HG02885 (cell line): ENCODE data around the gene POLR2F.
"Not testable (repeated sequence)": the region's sequence is repeated elsewhere in the genome, so short reads cannot be mapped to it uniquely, and the experiment has no call there.

Experiments
- ATAC-seq: cut with Tn5 transposase; IDR thresholded peaks from one replicate; pipeline ENCODE4 v1.9.1; 2021; ENCODE audit warnings: mild to moderate bottlenecking; ENCODE audit not compliant: unreplicated experiment, poor library complexity

POLR2F gene

DNA sequence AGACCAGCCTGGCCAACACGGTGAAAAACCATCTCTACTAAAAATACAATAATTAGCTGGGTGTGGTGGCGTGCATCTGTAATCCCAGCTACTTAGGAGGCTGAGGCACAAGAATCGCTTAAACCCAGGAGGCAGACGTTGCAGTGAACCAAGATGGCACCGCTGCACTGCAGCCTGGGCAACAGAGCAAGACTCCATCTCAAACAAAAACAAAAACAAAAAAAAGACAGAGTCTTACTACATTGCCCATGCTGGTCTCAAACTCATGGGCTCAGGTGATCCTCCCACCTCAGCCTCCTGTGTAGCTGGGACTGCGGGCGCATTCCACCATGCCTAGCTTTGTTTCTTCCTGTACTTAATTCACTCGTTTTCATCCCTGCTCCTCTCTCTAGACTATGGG lies 22.5 kb downstream of the POLR2F start:
- ATAC-seq = not testable (repeated sequence)

DNA sequence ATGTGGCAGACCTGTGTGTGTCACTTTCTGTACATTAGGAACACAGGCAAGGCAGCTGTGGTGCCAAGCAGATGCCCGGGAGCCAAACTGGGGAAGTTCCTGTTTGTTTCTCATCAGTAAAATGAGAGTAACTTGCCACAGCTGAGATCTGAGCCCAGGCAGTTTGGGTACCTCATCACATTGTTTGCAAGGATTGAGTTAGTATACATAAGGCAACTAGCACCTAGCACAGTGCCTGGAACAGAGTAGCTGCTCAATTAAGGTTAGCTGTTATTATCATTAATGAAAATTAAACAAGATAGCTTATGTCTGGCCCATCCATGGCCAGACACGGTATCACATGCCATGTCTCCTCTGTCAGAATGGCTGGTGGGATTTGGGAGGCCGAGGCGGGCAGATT lies 23.0 kb downstream of the POLR2F start:
- no peak for ATAC-seq

DNA sequence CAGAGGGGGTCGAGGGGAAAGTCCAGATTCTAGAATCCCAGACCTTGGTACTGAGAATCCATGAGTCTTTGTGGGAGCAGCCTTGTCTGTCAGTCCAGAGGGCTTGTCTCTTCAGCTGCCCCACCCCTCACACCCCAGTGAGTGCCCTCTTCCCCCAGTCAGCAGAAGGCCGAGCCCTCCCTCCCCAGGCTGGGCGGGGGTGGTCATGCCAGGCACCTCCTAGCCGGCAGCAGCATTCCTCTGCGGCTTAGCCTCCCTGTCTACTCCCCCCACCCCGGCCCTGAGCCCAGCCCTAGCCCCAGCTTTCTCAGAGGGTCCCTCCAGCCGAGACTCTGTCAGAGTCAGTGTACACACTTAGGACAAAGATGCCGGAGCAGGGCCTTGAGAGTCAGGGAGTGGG lies 26.3 kb downstream of the POLR2F start:
- no peak for ATAC-seq

DNA sequence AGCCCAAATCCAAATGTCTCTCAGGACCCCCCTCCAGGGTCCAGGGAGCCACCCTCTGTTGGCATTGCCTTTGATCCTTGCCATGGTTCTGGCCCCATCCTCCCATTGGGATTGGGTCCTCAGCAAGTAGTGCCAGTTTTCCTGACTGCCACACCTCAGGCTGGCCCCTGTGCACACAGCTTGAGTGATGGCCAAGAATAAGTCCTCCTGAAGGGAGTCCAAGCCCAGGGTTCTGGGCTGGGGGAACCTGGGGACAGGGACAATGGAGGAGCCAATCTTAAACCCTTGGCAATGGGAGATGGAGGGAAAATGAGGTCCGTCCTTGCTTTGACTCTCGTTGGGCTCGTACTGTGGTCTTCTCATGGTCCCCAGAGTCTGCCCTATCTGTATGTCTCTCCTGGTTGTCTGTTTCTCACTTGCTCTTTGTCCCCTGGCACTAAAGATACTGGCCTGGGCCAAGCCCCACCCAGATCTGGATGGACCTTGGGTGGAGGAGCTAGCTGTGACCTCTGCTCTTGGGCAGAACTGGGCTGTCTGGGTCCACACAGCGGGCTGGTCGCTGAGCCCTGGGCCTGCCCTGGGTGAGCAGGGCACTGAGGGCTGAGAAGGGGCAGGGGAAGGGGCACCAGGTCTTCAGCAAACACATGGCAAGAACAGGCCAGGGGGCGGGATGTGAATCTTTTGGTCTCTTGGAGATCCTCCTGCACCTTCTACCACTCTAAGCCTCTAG lies 27.9 kb downstream of the POLR2F start:
- no peak for ATAC-seq

DNA sequence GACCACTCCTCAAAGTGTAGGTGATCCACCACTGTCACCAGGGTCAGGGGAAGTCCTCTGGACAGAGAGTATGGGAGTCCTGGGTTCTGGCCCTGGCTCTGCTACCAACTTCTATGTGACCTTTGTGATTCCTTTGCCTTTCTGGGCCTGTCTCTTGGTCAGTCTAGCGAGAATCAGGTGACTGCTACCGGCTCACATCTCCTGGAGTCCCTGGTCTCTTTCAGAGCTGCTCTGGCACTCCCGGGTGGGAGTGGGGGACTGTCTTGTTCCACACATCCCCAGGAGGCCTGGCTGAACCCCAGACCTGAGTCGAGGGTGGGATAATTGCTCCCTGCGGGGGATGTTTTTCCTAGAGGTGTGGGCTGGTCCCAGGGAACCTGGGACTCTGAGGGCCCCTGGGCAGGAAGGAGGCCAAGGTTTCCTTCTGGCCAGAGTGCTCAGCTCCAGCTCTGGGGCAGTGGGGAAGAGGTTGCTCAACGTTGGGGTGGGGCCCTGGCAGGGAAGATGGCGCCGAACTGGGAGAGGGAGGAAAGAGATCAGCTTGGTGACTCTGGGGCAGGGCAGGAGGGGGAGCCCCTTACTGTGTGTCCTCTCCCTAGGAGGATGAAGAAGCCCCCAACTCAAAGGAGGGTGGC lies 28.8 kb downstream of the POLR2F start:
- ATAC-seq = no peak

DNA sequence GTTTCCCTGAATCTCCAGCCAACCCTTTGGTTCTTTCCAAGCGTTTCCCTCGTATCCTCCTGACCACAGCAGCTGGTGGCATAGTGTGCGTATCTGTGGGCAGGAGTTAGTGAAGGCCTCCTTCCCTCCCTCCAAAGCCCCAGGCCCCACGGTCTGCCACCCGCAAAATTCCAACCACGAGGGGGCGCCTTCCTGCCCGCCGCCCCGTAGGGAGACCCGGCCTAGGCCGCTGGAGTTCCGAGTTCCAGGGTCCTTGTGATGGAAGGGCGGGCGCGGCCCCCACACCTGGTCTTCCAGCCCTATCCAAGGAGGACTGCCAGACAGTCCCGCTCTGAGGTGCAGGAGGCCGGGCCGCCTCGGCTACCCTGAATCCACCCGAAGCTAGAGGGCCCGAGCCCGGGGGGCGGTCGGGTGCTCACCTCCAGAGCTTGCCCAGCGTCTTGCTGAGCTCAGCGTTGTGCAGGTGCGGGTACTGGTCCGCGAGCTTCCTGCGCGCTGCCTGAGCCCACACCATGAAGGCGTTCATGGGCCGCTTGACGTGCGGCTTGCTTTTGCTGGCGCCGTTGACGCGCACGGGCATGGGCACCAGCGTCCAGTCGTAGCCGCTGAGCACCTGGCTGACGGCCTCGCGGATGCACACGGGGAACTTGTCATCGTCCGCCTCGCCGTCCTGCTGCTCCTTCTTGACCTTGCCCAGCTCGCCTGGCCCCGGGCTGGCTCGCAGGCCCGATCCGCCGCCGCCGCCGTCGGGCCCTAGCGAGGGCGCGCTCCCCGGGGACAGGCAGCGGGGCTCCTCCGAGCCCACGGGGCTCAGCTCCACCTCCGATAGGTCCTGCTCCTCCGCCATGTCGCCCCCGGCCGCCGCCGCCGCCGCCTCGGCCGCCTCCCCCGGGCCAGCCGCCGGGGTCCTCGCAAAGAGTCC lies 29.7 kb downstream of the POLR2F start:
- no peak for ATAC-seq

DNA sequence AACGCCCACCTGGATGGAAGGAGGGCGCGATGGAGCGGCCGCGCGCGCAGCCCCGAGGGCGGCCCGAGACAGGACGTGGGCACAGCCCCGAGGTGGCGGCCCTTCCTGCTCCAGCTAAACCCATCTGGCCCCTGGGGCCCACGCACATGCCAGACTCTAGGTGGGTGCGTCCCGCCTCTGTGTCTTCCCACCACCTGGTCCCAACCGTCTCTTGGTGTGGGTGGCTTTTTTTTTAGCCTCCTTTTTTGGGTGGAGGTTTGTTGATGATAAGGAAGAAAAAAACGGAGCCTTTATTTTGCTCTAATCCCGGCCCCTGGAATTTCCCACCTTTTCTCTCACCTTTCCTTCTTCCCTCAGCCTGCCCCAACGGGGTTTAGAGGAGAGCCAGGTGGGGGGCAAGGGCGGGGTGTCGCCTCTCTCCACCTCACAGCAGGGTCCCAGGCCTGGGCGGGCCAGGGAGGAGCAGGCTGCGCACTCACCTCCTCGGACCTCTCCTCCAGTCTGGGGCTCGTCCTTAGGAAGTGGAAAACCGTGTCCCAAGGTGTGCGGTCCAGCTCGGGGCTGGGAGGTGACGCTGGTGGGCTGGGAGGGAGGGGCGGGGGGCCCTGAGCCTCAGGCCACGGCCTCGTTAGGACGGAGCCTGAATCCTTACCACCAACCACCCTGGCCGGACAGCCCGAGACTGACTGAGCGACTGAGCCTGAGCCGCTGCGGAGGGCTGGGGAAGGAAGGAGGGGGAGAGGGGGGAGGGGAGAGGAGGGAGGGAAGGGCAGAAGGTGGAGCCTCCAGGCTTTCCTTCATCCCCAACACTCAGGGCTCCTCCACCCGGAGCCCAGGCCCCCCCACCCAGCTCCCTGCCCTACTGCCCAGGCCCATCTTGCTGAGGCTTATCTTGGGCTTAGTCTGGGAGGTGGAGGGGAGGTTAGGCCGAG lies 30.6 kb downstream of the POLR2F start, which contains the start of gene SOX10:
SOX10 (minus strand) TSS at position 696 of the 932 bp plus-strand sequence. CDS start 771 bp downstream, outside the sequence.
- no peak for ATAC-seq

DNA sequence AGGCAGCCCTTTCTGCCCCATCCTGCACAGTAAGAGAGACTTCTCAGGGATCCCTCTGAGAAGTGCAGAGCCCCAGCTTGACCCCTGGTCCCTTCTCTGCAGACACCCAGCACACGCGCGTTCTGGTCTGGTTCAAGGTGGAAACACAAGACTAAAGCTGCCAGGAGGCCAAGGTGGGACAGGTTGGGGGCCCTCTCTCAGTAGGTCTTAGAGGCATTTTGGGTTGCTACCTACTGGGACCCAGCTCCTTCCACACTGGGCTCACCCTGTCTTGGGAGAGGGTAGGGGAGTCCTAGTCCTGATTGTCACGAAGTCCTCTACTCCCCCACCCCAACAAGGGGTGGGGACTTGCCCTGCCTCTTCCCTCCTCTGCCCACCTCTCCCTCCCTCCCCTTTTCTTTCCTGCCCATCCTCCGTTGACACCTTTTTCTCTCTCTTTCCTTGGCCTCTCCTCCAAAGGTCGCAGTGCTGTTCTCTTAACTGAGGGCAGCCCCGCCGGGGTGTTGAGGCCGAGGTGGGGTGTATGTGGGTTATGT lies 31.6 kb downstream of the POLR2F start:
- ATAC-seq = no peak

DNA sequence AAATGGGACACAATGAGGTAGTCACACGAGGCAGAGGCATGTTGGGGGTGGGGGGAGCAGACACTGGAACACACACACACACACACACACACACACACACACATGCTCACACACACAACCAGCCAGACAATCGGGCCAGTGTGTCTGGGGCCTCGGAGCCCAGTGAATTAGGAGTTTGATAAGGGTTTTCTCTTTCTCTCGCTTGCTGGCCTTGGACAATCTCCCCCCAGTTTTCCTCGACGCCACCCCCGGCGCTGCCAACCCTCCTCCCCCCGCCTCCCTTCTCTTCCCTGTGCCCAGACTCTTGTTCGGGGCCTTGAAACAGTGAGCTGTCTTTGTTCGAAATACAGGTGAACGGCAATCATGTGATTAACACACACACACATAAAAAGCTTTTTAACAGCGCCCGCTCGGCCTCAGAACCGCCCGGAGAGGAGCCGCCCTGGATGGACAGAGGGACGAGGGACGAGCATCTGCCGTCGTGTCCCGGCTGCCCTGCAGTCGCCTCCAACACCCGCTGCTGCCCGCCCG lies 32.3 kb downstream of the POLR2F start:
- no peak for ATAC-seq

DNA sequence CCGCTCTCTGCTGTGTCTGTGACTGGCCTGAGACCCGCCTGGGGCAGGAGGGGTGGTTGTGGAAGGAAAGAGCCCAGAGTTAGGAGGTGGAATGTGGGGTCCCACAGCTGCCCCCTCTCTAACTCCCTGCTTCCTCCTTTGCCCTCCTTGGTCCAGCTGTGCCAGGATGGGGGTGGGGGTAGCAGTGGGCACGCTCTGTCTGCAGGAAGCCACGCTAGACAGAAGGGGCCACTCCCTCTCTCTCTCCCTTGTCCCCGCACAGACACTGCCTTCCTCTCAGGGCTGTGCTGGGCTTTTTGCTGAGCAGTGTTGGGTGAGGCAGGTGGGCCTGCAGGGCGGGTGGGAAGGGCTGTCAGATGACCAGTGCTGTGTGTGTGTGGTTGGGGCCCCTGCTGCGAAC lies 32.9 kb downstream of the POLR2F start:
- ATAC-seq = no peak

DNA sequence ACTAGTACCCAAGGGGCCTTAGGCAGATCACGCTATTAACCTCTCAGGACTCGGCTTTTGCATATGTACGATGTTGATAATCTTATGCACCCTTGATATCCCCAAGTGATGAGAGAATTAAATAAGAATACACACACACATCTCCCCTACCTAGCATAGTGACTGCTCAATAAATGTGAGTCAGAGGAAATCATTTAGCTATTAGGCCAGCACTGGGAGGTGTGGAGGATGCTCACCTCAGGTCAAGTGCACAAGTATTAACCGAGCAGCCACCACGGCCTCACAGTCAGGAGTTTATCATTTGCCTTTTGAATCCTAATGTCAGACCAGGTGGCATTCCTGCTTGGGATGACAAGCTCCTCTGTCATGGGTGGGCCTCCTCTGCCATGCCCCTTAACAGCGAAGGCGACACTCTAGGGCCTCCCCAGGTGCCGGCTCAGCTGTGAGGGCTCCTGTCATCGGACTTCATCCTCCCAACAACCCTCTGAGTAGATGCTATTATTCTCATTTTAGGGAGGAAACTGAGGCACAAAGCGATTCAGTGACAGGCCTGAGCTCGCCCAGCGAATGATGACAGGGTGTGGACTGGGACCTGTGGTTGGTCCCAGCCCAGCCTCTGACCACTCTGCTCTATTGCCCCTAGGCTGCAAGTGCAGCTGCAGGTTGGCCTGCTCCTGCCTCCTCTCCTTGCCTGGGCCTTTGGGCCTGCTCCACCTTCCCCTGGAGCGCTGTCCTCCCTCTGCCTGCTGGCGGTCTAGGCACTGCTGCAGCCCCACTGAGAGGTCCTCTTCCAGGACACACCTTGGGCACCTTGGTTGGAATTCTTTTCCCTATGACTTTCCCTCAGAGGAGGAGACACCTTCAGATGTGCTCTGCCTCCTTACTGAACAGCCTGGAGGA lies 35.9 kb downstream of the POLR2F start:
- ATAC-seq = no peak

DNA sequence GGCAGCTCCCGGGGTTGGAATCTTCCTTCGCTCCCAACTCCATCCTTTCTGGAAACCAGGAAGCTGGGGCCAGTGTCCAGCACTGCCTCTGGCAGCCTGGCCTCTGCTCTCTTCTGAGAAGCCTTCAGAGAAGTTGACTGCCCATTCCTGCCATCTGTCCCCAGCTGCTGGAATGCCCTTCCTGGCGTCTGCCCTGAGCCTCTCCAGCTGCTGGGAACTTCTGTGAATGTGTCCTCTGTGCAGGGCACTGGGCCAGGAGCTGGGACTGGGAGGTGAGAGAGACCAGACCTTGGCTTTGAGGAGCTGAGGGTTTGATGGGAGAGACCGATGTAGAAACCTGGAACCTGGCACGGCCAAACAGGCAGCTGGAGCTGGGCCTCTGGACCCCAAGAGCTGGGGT lies 36.8 kb downstream of the POLR2F start:
- ATAC-seq = no peak

DNA sequence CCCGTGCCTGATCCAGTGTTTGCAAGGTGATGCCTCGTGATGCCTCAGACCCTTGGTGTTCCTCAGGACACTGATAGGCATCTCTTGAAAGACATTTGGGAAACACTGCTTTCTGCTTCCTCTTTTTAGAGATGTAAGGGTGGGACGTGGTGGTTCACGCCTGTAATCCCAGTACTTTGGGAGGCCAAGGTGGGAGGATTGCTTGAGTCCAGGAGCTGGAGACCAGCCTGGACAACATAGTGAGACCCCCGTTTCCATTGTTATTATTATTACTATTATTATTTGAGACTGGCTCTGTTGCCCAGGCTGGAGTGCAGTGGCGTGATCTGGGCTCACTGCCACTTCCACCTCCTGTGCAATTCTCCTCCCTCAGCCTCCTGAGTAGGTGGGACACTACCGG lies 37.4 kb downstream of the POLR2F start:
- no peak for ATAC-seq

DNA sequence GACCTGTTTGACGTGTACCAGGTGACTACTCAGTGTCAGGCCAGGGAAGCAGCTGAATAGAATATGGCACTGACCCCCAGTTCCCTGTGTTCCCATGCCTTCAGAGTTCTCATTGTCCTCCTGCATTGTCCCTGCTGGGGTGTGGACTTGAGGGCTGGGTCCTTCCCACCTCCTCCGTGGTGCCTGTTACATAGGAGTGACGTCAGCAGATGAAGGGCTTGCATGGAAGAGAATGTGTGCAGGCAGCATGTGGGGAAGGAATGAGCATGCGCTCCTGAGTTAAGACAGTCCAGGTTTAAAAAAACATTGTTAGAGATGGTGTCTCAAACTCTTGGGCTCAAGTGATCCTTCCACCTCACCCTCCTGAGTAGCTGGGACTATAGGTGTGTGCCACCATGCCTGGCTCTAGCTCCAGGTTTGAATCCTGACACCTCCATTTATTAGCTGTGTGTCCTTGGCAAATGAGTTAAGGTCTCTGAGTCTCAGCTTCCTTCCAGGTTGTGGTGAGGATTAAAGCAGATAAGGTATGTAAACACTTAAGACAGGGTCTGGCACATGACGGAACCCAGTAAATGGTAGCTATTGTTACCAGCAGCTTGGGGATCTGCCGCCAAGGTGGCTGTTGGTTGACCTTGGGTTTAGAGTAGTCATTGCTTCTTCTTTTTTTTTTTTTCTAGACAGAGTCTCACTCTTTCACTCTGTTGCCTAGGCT lies 38.4 kb downstream of the POLR2F start:
- no peak for ATAC-seq

DNA sequence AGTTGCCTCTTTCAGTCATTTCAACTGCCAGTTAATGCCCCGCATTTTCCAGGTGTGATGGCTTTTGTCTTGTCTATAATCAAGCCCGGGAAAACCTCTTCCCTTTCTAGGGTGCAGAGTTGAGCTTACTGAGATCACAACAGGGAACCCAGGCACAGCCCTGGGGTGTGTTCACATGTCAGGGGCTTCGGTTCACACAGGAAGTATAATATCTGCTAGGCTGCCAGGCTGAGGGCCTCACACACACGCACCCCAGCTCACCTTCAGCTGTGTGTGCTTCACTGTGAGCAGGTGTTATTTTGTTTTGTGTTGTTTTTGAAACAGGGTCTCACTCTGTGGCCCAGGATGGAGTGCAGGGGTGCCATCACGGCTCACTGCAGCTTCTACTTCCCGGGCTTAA lies 40.5 kb downstream of the POLR2F start:
- no peak for ATAC-seq

DNA sequence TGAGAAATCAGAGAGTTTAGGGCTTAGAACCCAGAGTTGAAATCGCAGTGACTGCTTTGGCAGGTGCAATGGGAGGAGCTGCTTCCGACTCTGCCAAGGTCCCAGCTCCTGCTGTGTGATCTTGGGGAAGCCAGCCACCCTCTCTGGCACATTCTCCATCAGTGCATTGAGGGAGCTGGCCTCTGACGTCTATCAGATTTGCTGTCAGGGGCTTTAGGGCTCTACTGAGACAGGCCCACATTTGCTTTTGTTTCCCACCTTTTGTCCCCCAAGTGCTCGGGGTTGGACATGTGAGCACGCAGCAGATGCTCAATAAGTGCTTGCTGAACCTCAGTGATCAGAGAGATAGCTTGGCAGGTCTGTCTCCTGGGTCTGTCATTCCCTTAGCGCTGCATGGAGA lies 41.5 kb downstream of the POLR2F start:
- ATAC-seq = no peak

DNA sequence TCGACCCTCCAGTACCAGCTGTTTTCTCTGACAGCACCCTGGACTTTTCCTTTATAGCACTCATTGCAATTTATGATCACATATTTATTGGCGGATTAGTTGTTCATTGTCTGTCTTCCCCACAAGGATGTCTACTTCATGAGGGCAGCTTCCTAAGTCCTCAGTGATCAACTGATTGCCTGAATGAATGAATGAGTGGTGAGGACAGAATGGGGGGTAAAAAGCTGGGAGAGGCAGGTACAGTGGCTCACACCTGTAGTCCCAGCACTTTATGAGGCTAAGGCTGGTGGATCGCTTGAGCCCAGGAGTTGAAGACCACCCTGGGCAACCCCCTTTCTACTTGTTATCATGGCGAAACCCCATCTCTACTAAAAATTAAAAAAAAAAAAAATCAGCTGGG lies 42.0 kb downstream of the POLR2F start:
- ATAC-seq = no peak

DNA sequence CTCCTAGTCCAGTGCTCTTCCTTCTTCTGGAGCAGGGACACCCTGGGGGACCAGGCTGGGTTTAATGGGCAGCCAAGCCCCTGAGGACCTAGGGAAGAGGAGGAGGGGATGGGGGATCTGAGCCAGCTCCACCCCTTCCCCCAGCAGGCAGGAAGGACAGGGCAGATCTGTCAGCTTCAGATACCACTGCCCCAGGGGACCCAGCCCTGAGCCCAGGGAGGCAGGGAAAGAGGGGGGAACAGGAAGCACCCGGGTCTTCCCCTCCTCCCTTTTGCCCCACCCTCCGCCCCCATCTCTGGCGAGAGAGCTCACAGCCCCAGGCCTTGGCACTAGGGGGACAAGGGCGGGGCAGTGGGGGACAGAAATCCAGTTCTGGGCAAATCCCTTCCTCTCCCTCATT lies 42.6 kb downstream of the POLR2F start:
- no peak for ATAC-seq
